Trophoblast cell (in vitro differentiated cells and primary cell): ENCODE measurements around the gene KIRREL3.

Experiments
- DNase-seq, 2 donors: peaks; one replicate each; pipeline ENCODE4 v3.0.0-alpha.2; 2016
- H2AFZ ChIP-seq: 2 replicates; pipeline ENCODE4 v1.6.1; 2013; ENCODE audit warnings: low read length, moderate library complexity, mild to moderate bottlenecking; ENCODE audit not compliant: insufficient read depth, poor library complexity
- H2AK5ac ChIP-seq: 2 replicates; pipeline ENCODE4 v1.6.1; 2013; ENCODE audit warnings: mild to moderate bottlenecking, low read length
- H2BK120ac ChIP-seq: 2 replicates; pipeline ENCODE4 v1.6.1; 2013; ENCODE audit warnings: low read length, mild to moderate bottlenecking, moderate library complexity; ENCODE audit not compliant: insufficient read depth, poor library complexity
- H2BK12ac ChIP-seq: 2 replicates; pipeline ENCODE4 v1.6.1; 2013; ENCODE audit warnings: mild to moderate bottlenecking, low read length, moderate library complexity
- H2BK5ac ChIP-seq: 2 replicates; pipeline ENCODE4 v1.6.1; 2013; ENCODE audit warnings: low read length, low read depth, moderate library complexity, mild to moderate bottlenecking; ENCODE audit not compliant: poor library complexity
- H3K14ac ChIP-seq: 2 replicates; pipeline ENCODE4 v1.6.1; 2013; ENCODE audit warnings: mild to moderate bottlenecking, low read length
- H3K18ac ChIP-seq: 2 replicates; pipeline ENCODE4 v1.6.1; 2013; ENCODE audit warnings: mild to moderate bottlenecking, low read length
- H3K23ac ChIP-seq: 2 replicates; pipeline ENCODE4 v1.6.1; 2013; ENCODE audit warnings: low read length
- H3K27ac ChIP-seq: 2 replicates; pipeline ENCODE4 v1.5.1; 2013; ENCODE audit warnings: low read depth, mild to moderate bottlenecking, inconsistent platforms, low read length, moderate library complexity
- H3K27me3 ChIP-seq: 2 replicates; pipeline ENCODE4 v1.6.1; 2013; ENCODE audit warnings: inconsistent platforms, mild to moderate bottlenecking, low read length, moderate library complexity; ENCODE audit not compliant: insufficient read depth
- H3K36me3 ChIP-seq, 2 experiments: 1 replicate in 1 of 2; 2 replicates in 1 of 2; pipeline ENCODE4 v1.6.1; 2013; ENCODE audit warnings: low read length in 2 of 2, mild to moderate bottlenecking in 2 of 2, moderate library complexity in 1 of 2; ENCODE audit not compliant: insufficient read depth in 2 of 2, control insufficient read depth in 1 of 2
- H3K4ac ChIP-seq: 2 replicates; pipeline ENCODE4 v1.6.1; 2013; ENCODE audit warnings: low read depth, mild to moderate bottlenecking, low read length, moderate library complexity
- H3K4me1 ChIP-seq, 2 experiments: 1 replicate in 1 of 2; 2 replicates in 1 of 2; pipeline ENCODE4 v1.6.1; 2013; ENCODE audit warnings: low read length in 2 of 2, mild to moderate bottlenecking in 2 of 2, moderate library complexity in 1 of 2; ENCODE audit not compliant: insufficient read depth in 2 of 2, control insufficient read depth in 1 of 2
- H3K4me2 ChIP-seq: 2 replicates; pipeline ENCODE4 v1.6.1; 2013; ENCODE audit warnings: inconsistent platforms, mild to moderate bottlenecking, low read length, moderate library complexity
- H3K4me3 ChIP-seq: 2 replicates; pipeline ENCODE4 v1.5.1; 2013; ENCODE audit warnings: mild to moderate bottlenecking, low read depth, low read length, inconsistent platforms
- H3K79me1 ChIP-seq: one replicate; pipeline ENCODE4 v1.6.1; 2013; ENCODE audit warnings: low read length
- H3K79me2 ChIP-seq: 2 replicates; pipeline ENCODE4 v1.6.1; 2013; ENCODE audit warnings: low read length, mild to moderate bottlenecking; ENCODE audit not compliant: control insufficient read depth, insufficient read depth, poor library complexity
- H3K9ac ChIP-seq: 2 replicates; pipeline ENCODE4 v1.6.1; 2013; ENCODE audit warnings: mild to moderate bottlenecking, low read length
- H3K9me3 ChIP-seq: 2 replicates; pipeline ENCODE4 v1.6.1; 2013; ENCODE audit warnings: low read depth, mild to moderate bottlenecking, control low read depth, inconsistent platforms, low read length; ENCODE audit not compliant: insufficient read depth
- H4K12ac ChIP-seq: 2 replicates; pipeline ENCODE4 v1.6.1; 2013; ENCODE audit warnings: low read depth, mild to moderate bottlenecking, low read length, moderate library complexity
- H4K8ac ChIP-seq: 2 replicates; pipeline ENCODE4 v1.6.1; 2013; ENCODE audit warnings: low read depth, mild to moderate bottlenecking, low read length, moderate library complexity
- H4K91ac ChIP-seq: one replicate; pipeline ENCODE4 v1.6.1; 2013; ENCODE audit warnings: low read depth, mild to moderate bottlenecking, low read length, moderate library complexity
- WGBS: extraction: QIAGEN DNeasy Blood & Tissue Kit; methylation state at CpG from one replicate; pipeline ENCODE4 v1.1.7; 2013; ENCODE audit warnings: missing lambda C conversion rate; ENCODE audit not compliant: insufficient read length, insufficient coverage; ENCODE audit errors: extremely low coverage; 5-methylcytosine and 5-hydroxymethylcytosine counted together

Gene KIRREL3

GRCh38 chr11:126611438-126611837 is 389.1 kb downstream of the KIRREL3 start:
- Histone ChIP-seq H3K4me3 (no peak overlapping the region), H3K18ac (no peak overlapping the region)

GRCh38 chr11:126608658-126609057 is 391.9 kb downstream of the KIRREL3 start:
- H4K12ac ChIP-seq, result no peak overlapping the region
- no peak overlapping the region for H2BK12ac ChIP-seq
- H2BK120ac ChIP-seq, result no peak overlapping the region
- no peaks in the 10 kb centered on the region for H3K79me1 ChIP-seq
- no peak overlapping the region for H3K9ac ChIP-seq
- H3K23ac ChIP-seq, result no peak overlapping the region
- no peak overlapping the region for H3K4me2 ChIP-seq
- H3K27ac ChIP-seq, result no peak overlapping the region
- H2AFZ ChIP-seq, result no peak overlapping the region
- H2BK5ac ChIP-seq, result no peak overlapping the region
- H2AK5ac ChIP-seq, result no peak overlapping the region
- no peaks in the 10 kb centered on the region for H3K9me3 ChIP-seq
- H3K4ac ChIP-seq, result no peak overlapping the region
- H3K14ac ChIP-seq, result no peak overlapping the region
- no CpG with 5 or more reads among the region's 1 CpG for whole genome bisulfite sequencing
- H3K36me3 ChIP-seq, result no peaks in the 10 kb centered on the region
- H3K4me1 ChIP-seq, result no peaks in the 10 kb centered on the region
- no peak overlapping the region for H3K18ac ChIP-seq
- no peak overlapping the region for H4K91ac ChIP-seq
- DNase-seq, result no peak
- no peak overlapping the region for H3K4me3 ChIP-seq
- no peaks in the 10 kb centered on the region for H3K27me3 ChIP-seq
- no peak overlapping the region for H4K8ac ChIP-seq
- no peaks in the 10 kb centered on the region for H3K79me2 ChIP-seq

More at GRCh38 chr11:126611438-126611837, 389.1 kb downstream of the KIRREL3 start:
- Histone ChIP-seq H3K23ac (no peak overlapping the region), H2BK5ac (no peak overlapping the region), H3K4ac (no peak overlapping the region), H3K4me1 (no peaks in the 10 kb centered on the region), H3K9me3 (no peaks in the 10 kb centered on the region), H3K79me2 (no peaks in the 10 kb centered on the region), H2AK5ac (no peak overlapping the region), H2AFZ (no peak overlapping the region), H2BK12ac (no peak overlapping the region), H3K27ac (no peak overlapping the region), H4K91ac (no peak overlapping the region), H3K9ac (no peak overlapping the region), H3K14ac (no peak overlapping the region), H3K4me2 (no peak overlapping the region), H3K79me1 (no peaks in the 10 kb centered on the region), H3K27me3 (no peaks in the 10 kb centered on the region), H4K8ac (no peak overlapping the region), H3K36me3 (no peaks in the 10 kb centered on the region), H2BK120ac (no peak overlapping the region), H4K12ac (no peak overlapping the region)
- DNase-seq, result no peak
- WGBS, result no CpG with 5 or more reads among the region's 8 CpGs

- Histone ChIP-seq H2AFZ (no peak overlapping the region), H3K9me3 (no peaks in the 10 kb centered on the region), H3K27me3 (no peaks in the 10 kb centered on the region), H3K18ac (no peak overlapping the region), H3K79me2 (no peaks in the 10 kb centered on the region), H3K4ac (no peak overlapping the region), H3K27ac (no peak overlapping the region), H2BK5ac (no peak overlapping the region), H2BK120ac (no peak overlapping the region), H3K4me1 (no peaks in the 10 kb centered on the region), H3K4me2 (no peak overlapping the region), H3K36me3 (no peaks in the 10 kb centered on the region), H3K79me1 (no peaks in the 10 kb centered on the region), H3K23ac (no peak overlapping the region), H4K8ac (no peak overlapping the region), H2BK12ac (no peak overlapping the region), H4K91ac (no peak overlapping the region), H3K9ac (no peak overlapping the region), H4K12ac (no peak overlapping the region), H2AK5ac (no peak overlapping the region), H3K14ac (no peak overlapping the region), H3K4me3 (no peak overlapping the region)
- no peak for DNase-seq
- no CpG with 5 or more reads among the region's 19 CpGs for WGBS
These were observed 392.6 kb downstream of the KIRREL3 start for GRCh38 chr11:126607776-126608541.

GRCh38 chr11:126607374-126607773 is 393.2 kb downstream of the KIRREL3 start:
- H4K91ac ChIP-seq, result no peak overlapping the region
- H3K4me2 ChIP-seq, result no peak overlapping the region
- H3K4ac ChIP-seq, result no peak overlapping the region
- peak; percentile 27 to 67 for DNase-seq
- H2BK5ac ChIP-seq, result no peak overlapping the region
- no peak overlapping the region for H2AFZ ChIP-seq
- no peak overlapping the region for H2BK12ac ChIP-seq
- H2BK120ac ChIP-seq, result no peak overlapping the region
- no peak overlapping the region for H4K12ac ChIP-seq
- no peaks in the 10 kb centered on the region for H3K79me1 ChIP-seq
- no peaks in the 10 kb centered on the region for H3K27me3 ChIP-seq
- no peaks in the 10 kb centered on the region for H3K4me1 ChIP-seq
- H3K79me2 ChIP-seq, result no peaks in the 10 kb centered on the region
- H3K9me3 ChIP-seq, result no peaks in the 10 kb centered on the region
- H3K14ac ChIP-seq, result no peak overlapping the region
- no peak overlapping the region for H3K23ac ChIP-seq
- H3K18ac ChIP-seq, result no peak overlapping the region
- no peak overlapping the region for H4K8ac ChIP-seq
- H3K9ac ChIP-seq, result no peak overlapping the region
- no peaks in the 10 kb centered on the region for H3K36me3 ChIP-seq
- H3K4me3 ChIP-seq, result no peak overlapping the region
- no CpG with 5 or more reads among the region's 8 CpGs for WGBS
- H2AK5ac ChIP-seq, result no peak overlapping the region
- no peak overlapping the region for H3K27ac ChIP-seq
